Bronchial epithelial cell (primary cell): Measurements from ENCODE around the gene STX3. TPM values are rescaled to one million over a fixed set of nuclear protein-coding genes. Genes with fewer than 3 reads are reported as not detected.

Source experiments
- DNase-seq: peaks from one replicate; pipeline ENCODE4 v3.0.0-alpha.2; 2010; ENCODE audit warnings: low read depth
- FAIRE-seq: peaks from 2 replicates; lab custom pipeline; 2011; peaks lifted over from hg19 to GRCh38; lab: Jason Lieb, UNC
- H3K27me3 ChIP-seq: 2 replicates; pipeline ENCODE4 v1.5.1; 2011; ENCODE audit warnings: low read length; ENCODE audit not compliant: control insufficient read depth, insufficient read depth
- H3K36me3 ChIP-seq: 2 replicates; pipeline ENCODE4 v1.5.1; 2011; ENCODE audit warnings: low read length; ENCODE audit not compliant: control insufficient read depth, insufficient read depth
- H3K4me3 ChIP-seq: 2 replicates; pipeline ENCODE4 v1.5.1; 2011; ENCODE audit warnings: mild to moderate bottlenecking, low read depth, low read length, control low read depth
- total RNA-seq: library from RNA; depleted of rRNA; stranded (reverse); fragments of >200 nt; gene quantifications from 2 replicates; pipeline ENCODE4 v1.2.1, GENCODE V29; 2014
- TF ChIP-seq, protein P1 (sequence below): IDR thresholded peaks from 2 replicates; pipeline ENCODE4 v1.5.1; 2011; ENCODE audit warnings: mild to moderate bottlenecking, moderate library complexity, low read length, control low read depth, inconsistent platforms; ENCODE audit not compliant: insufficient read depth, severe bottlenecking

The STX3 gene
- total RNA-seq, 1 donor from 2014 or later = 53.4 TPM

DNA sequence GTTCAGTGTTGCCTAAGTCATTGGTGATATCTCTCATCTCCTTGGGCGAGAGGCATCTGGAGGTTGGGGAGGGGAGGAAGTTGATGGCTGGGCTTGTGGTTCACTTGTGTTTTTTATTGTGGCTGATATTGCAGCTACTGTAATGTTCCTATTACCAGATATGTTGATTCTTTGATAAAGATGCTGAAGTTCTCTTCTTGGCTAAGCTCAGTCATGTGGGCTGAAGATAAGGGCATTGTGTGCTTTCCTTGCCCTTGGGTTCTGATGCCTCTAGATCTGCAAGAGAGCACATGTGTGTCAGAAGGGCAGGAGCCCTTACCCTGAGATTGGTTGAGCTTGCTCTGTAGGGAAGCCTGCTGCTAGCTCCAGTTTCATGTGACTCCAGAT is 12.0 kb downstream of the STX3 start:
- DNase-seq = no peak
- no peak overlapping the region for H3K4me3 ChIP-seq
- no peaks in the 10 kb centered on the region for H3K36me3 ChIP-seq
- H3K27me3 ChIP-seq = no peaks in the 10 kb centered on the region
- TF ChIP-seq, protein P1, sequence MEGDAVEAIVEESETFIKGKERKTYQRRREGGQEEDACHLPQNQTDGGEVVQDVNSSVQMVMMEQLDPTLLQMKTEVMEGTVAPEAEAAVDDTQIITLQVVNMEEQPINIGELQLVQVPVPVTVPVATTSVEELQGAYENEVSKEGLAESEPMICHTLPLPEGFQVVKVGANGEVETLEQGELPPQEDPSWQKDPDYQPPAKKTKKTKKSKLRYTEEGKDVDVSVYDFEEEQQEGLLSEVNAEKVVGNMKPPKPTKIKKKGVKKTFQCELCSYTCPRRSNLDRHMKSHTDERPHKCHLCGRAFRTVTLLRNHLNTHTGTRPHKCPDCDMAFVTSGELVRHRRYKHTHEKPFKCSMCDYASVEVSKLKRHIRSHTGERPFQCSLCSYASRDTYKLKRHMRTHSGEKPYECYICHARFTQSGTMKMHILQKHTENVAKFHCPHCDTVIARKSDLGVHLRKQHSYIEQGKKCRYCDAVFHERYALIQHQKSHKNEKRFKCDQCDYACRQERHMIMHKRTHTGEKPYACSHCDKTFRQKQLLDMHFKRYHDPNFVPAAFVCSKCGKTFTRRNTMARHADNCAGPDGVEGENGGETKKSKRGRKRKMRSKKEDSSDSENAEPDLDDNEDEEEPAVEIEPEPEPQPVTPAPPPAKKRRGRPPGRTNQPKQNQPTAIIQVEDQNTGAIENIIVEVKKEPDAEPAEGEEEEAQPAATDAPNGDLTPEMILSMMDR = no peak
- no peak for FAIRE-seq

DNA sequence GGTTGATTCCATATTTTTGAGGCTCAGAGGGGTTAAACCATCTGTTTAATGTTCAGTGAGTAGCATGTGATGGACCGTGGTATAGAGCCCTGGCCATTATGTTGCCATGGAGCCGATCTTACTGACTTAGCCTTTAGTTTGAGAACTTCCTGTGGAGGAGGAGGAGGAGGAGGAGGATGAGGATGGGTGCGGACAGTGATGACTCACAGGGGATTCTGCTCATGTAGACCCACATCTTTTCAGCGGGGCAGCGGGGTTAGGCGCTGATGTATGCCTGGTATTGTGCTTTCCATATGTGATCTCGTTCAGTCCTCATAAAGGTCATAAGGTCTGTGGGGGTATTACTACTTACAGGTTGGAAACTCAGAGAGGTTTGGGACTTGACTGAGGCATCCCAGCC is 13.9 kb downstream of the STX3 start:
- FAIRE-seq = no peak
- no peak overlapping the region for H3K4me3 ChIP-seq
- TF ChIP-seq, protein P1 = no peak

DNA sequence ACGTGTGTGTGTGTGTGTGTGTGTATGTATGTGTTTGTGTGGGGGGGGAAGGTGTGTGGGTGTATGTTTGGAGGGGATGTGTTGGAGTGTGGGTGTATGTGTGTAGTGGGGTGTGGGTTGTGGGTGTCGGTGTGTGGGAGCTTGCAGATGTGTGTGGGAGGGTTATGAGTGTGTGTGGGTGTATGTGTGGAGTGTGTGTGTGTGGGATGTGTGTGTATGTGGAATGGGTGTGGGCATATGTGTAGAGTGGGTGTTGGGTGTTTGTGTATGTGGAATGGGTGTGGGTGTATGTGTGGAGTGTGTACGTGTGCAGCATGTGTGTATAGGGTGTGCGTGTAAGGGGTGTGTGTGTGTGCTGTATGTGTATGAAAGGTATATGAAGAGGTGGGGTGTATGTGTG is 14.7 kb downstream of the STX3 start:
- FAIRE-seq (no peak), DNase-seq (no peak)
- Histone ChIP-seq H3K4me3 (no peak overlapping the region), H3K27me3 (no peaks in the 10 kb centered on the region), H3K36me3 (no peaks in the 10 kb centered on the region)
- TF ChIP-seq, protein P1 = no peak

More for the DNA sequence above, 13.9 kb downstream of the STX3 start:
- Histone ChIP-seq H3K27me3 (no peaks in the 10 kb centered on the region), H3K36me3 (no peaks in the 10 kb centered on the region)
- DNase-seq = no peak

DNA sequence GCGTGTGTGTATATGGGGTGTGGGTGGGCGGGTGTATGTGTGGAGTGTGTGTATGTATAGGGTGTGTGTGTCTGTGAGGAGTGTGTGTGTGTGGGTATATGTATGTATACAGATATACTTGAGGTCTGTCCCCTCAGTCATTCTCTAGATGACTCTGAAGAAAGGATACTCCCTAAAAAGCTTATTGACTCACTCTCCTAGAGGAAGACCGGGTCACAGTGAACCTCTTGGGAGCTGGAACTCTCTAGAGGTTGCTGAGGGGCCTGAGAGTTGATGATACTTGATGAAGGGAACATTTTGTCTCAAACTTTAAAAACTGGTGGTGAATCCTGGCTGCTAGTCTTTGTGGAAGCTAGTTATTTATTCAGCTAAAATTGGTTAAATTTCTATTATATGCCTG is 15.1 kb downstream of the STX3 start:
- no peak for DNase-seq
- Histone ChIP-seq H3K36me3 (no peaks in the 10 kb centered on the region), H3K4me3 (no peak overlapping the region), H3K27me3 (no peaks in the 10 kb centered on the region)
- TF ChIP-seq, protein P1 = no peak
- FAIRE-seq = no peak

GRCh38 chr11:59770869-59771268 is 15.7 kb downstream of the STX3 start:
- Histone ChIP-seq H3K4me3 (no peak overlapping the region), H3K36me3 (no peaks in the 10 kb centered on the region), H3K27me3 (no peaks in the 10 kb centered on the region)
- FAIRE-seq (no peak), DNase-seq (no peak)
- TF ChIP-seq, protein P1 = no peak

- FAIRE-seq = no peak
- H3K36me3 ChIP-seq = no peaks in the 10 kb centered on the region
Measured at GRCh38 chr11:59771605-59772004, 16.4 kb downstream of the STX3 start.

More at GRCh38 chr11:59771605-59772004, 16.4 kb downstream of the STX3 start:
- Histone ChIP-seq H3K4me3 (no peak overlapping the region), H3K27me3 (no peaks in the 10 kb centered on the region)
- DNase-seq = no peak
- TF ChIP-seq, protein P1 = no peak
